ENCODE results near the gene SH3BP5L.

DNA sequence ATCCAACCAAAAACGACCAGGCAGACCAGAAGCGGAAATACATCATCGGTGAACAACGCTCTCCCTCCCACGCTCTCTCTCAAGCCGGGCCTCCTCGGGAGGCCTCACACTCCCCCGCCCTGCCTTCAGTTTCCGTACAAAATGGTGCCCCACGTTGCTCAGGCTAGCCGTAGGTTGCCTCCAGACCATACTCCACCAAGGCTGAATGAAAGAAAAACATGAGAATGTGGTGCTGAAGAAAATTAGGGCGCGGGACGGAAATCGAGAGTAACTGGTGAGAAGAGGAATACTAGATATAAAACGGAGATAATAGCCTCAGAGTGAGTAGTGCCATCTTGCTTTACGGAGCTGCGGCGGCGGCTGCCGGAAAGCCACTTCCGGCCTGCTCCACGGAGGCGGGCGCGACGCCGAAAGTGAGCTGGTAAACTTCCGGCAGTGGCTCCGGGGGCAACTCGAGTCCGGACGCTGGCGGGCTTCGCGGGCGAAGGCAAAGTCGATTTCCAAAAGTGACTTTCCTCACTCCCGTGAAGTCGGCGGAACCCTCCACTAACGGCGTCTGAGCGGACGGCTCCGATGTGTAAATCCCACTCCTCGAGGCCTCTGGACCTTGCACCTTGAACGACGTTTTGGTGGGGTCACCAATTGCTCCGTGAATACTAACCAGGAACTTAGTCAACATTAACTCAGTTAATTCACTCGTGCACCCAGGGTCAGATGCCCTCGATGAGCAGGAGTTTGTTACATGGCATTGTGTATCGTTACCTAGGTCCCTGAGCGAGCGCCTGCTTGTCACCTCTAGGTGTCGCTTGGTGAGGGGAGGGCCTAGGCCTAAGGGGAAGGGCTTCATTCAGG is at the start of gene SH3BP5L:
- TF ChIP-seq, protein P1, sequence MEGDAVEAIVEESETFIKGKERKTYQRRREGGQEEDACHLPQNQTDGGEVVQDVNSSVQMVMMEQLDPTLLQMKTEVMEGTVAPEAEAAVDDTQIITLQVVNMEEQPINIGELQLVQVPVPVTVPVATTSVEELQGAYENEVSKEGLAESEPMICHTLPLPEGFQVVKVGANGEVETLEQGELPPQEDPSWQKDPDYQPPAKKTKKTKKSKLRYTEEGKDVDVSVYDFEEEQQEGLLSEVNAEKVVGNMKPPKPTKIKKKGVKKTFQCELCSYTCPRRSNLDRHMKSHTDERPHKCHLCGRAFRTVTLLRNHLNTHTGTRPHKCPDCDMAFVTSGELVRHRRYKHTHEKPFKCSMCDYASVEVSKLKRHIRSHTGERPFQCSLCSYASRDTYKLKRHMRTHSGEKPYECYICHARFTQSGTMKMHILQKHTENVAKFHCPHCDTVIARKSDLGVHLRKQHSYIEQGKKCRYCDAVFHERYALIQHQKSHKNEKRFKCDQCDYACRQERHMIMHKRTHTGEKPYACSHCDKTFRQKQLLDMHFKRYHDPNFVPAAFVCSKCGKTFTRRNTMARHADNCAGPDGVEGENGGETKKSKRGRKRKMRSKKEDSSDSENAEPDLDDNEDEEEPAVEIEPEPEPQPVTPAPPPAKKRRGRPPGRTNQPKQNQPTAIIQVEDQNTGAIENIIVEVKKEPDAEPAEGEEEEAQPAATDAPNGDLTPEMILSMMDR (IDR thresholded peaks at IDR 0.05): peak; percentile 34 to 62 (median 51)
- TF ChIP-seq POLR2A (IDR thresholded peaks at IDR 0.05): no peak

All from testis (tissue), 2 donors.